Upper lobe of left lung (tissue), 6 donors: ENCODE data around the gene AEBP2. TPM values are rescaled to one million over a fixed set of nuclear protein-coding genes. Genes with fewer than 3 reads are reported as not detected.

Experiments
- ATAC-seq, 2 donors: fragments of 200-7000 bp; cut with Tn5 transposase; one replicate each; pipeline ENCODE4 v1.9.1; 2022; ENCODE audit warnings: mild to moderate bottlenecking in 2 of 2, moderate library complexity in 2 of 2; ENCODE audit not compliant: low FRiP score in 2 of 2
- DNase-seq, 2 donors: peaks; one replicate each; pipeline ENCODE4 v3.0.0-alpha.2; 2019 to 2020
- H3K27ac ChIP-seq, 4 donors: fragments of 200-600 bp; sonication (generic); one replicate each; pipeline ENCODE4 v1.5.1; 2016 to 2019
- H3K27me3 ChIP-seq, 4 donors: fragments of 200-600 bp; sonication (generic); one replicate each; pipeline ENCODE4 v1.5.1; 2017 to 2019
- H3K36me3 ChIP-seq, 4 donors: fragments of 200-600 bp; sonication (generic); one replicate each; pipeline ENCODE4 v1.5.1; 2016 to 2019
- H3K4me1 ChIP-seq, 4 donors: fragments of 200-600 bp; sonication (generic); one replicate each; pipeline ENCODE4 v1.5.1; 2018 to 2019
- H3K4me3 ChIP-seq, 4 donors: fragments of 200-600 bp; sonication (generic); one replicate each; pipeline ENCODE4 v1.5.1; 2017 to 2019; ENCODE audit warnings: mild to moderate bottlenecking in 2 of 4, moderate library complexity in 1 of 4
- H3K9me3 ChIP-seq, 4 donors: fragments of 200-600 bp; sonication (generic); one replicate each; pipeline ENCODE4 v1.5.1; 2018 to 2019
- EP300 ChIP-seq, 4 donors: sonication (generic); formaldehyde crosslinking; IDR thresholded peaks; one replicate each; pipeline ENCODE4 v1.5.1; 2017; ENCODE audit warnings: antibody characterized with exemption in 4 of 4, control low read depth in 2 of 4
- POLR2A ChIP-seq, 4 donors: fragments of 450-650 bp; IDR thresholded peaks; one replicate each; pipeline ENCODE4 v1.5.1; 2016 to 2017; ENCODE audit warnings: antibody characterized with exemption in 4 of 4, mild to moderate bottlenecking in 2 of 4
- POLR2AphosphoS5 ChIP-seq, 2 donors: sonication (generic); formaldehyde crosslinking; IDR thresholded peaks; one replicate each; pipeline ENCODE4 v1.5.1; 2017; ENCODE audit warnings: antibody characterized with exemption in 2 of 2
- WGBS, 2 donors: methylation state at CpG; one replicate each; pipeline ENCODE4 v1.1.5; 2017 to 2018; 5-methylcytosine and 5-hydroxymethylcytosine counted together
- total RNA-seq, 6 donors: library from RNA; depleted of rRNA in 4 of 6; stranded (reverse); fragments of >200 nt in 4 of 6; gene quantifications; one replicate each; pipeline versions ENCODE4 v1.1.0 to v1.2.1, GENCODE V29; 2016 to 2021
- TF ChIP-seq, protein P1 (sequence below), 6 experiments: fragments of 450-650 bp in 4 of 6; fragments of 200-600 bp in 2 of 6; sonication (generic) in 2 of 6; IDR thresholded peaks; one replicate each; pipeline ENCODE4 v1.5.1; 2016 to 2019; ENCODE audit warnings: antibody characterized with exemption in 6 of 6
- donor health status: DM: no; HTN: no; CAD: no; lungs with moderate emphysema.
- donor health status: DM: no; HTN: yes; CAD: no; lungs with severe emphysema.

Gene AEBP2
- total RNA-seq, 6 donors from 2014 or later, result 27.7 to 73.9 (median 40.6) TPM

DNA sequence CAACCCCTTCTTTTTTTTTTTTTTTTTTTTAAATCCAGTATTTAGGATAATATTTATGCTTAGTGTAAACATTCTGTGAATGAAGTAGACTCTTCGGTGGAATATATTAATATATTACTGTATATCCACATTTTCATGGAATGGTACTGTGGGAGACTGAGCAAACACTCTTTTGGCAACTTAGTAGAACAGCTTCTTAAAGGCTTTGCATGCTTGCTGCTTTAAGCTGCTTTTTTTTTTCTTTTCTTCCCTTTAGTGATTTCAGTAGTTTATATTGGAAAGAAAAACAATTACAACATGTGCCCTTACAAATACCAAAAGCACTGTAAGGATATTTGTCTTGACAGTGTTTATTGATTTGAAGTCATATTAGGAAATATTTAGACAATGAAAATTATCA, 78.9 kb downstream of the AEBP2 start:
- Histone ChIP-seq H3K4me1 (peaks cover 0 to 12% (median 5%) of the 10 kb centered on the region in 4 donors), H3K4me3 (no peak overlapping the region), H3K27ac (no peak overlapping the region), H3K36me3 (peaks cover 0 to 31% (median 2%) of the 10 kb centered on the region in 4 donors), H3K27me3 (no peaks in the 10 kb centered on the region), H3K9me3 (no peaks in the 10 kb centered on the region)
- ATAC-seq, result no peak
- TF ChIP-seq POLR2AphosphoS5 (IDR thresholded peaks at IDR 0.05), result no peak
- TF ChIP-seq, protein P1, sequence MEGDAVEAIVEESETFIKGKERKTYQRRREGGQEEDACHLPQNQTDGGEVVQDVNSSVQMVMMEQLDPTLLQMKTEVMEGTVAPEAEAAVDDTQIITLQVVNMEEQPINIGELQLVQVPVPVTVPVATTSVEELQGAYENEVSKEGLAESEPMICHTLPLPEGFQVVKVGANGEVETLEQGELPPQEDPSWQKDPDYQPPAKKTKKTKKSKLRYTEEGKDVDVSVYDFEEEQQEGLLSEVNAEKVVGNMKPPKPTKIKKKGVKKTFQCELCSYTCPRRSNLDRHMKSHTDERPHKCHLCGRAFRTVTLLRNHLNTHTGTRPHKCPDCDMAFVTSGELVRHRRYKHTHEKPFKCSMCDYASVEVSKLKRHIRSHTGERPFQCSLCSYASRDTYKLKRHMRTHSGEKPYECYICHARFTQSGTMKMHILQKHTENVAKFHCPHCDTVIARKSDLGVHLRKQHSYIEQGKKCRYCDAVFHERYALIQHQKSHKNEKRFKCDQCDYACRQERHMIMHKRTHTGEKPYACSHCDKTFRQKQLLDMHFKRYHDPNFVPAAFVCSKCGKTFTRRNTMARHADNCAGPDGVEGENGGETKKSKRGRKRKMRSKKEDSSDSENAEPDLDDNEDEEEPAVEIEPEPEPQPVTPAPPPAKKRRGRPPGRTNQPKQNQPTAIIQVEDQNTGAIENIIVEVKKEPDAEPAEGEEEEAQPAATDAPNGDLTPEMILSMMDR (IDR thresholded peaks at IDR 0.05), result no peak
- TF ChIP-seq EP300 (IDR thresholded peaks at IDR 0.05), result no peak
- no peak for TF ChIP-seq POLR2A (IDR thresholded peaks at IDR 0.05)
- DNase-seq, result no peak
- 33 to 45% methylated on average over 1 of the region's 1 CpG for WGBS, 2 donors

- Histone ChIP-seq H3K27me3 (no peaks in the 10 kb centered on the region), H3K4me3 (no peak overlapping the region), H3K9me3 (no peaks in the 10 kb centered on the region), H3K4me1 (peaks cover 0 to 12% (median 5%) of the 10 kb centered on the region in 4 donors), H3K36me3 (peaks cover 0 to 11% (median 0%) of the 10 kb centered on the region in 4 donors), H3K27ac (no peak overlapping the region)
- no peak for DNase-seq
- TF ChIP-seq POLR2AphosphoS5 (IDR thresholded peaks at IDR 0.05) (no peak), POLR2A (IDR thresholded peaks at IDR 0.05) (no peak), EP300 (IDR thresholded peaks at IDR 0.05) (no peak)
- TF ChIP-seq, protein P1 (IDR thresholded peaks at IDR 0.05), result no peak
- no peak for ATAC-seq
- 82 to 88% methylated on average over 5 of the region's 5 CpGs for WGBS, 2 donors
These were observed 81.5 kb downstream of the AEBP2 start for GRCh38 chr12:19520646-19521415.

- peaks cover 0 to 10% (median 3%) of the 10 kb centered on the region in 4 donors for H3K4me1 ChIP-seq
- H3K27me3 ChIP-seq, result no peaks in the 10 kb centered on the region
- ATAC-seq, result no peak
- no peak overlapping the region for H3K27ac ChIP-seq
- peaks cover 0 to 4% (median 0%) of the 10 kb centered on the region in 4 donors for H3K36me3 ChIP-seq
- H3K4me3 ChIP-seq, result no peak overlapping the region
- TF ChIP-seq POLR2AphosphoS5 (IDR thresholded peaks at IDR 0.05) (no peak), POLR2A (IDR thresholded peaks at IDR 0.05) (no peak), EP300 (IDR thresholded peaks at IDR 0.05) (no peak)
- TF ChIP-seq, protein P1 (IDR thresholded peaks at IDR 0.05), result no peak
- WGBS, 2 donors, result 79 to 89% methylated on average over 7 of the region's 7 CpGs
- DNase-seq, result no peak
- no peaks in the 10 kb centered on the region for H3K9me3 ChIP-seq
These were observed 86.0 kb downstream of the AEBP2 start for GRCh38 chr12:19525274-19525673.

GRCh38 chr12:19527866-19528265, 88.6 kb downstream of the AEBP2 start:
- no peak for TF ChIP-seq POLR2AphosphoS5 (IDR thresholded peaks at IDR 0.05)
- TF ChIP-seq EP300 (IDR thresholded peaks at IDR 0.05), result no peak
- no peak for TF ChIP-seq POLR2A (IDR thresholded peaks at IDR 0.05)
- TF ChIP-seq, protein P1 (IDR thresholded peaks at IDR 0.05), result no peak
- no peak for DNase-seq
- 65 to 74% methylated on average over 3 of the region's 3 CpGs for WGBS, 2 donors
- no peak overlapping the region for H3K27ac ChIP-seq
- no peaks in the 10 kb centered on the region for H3K9me3 ChIP-seq
- peaks cover 0 to 14% (median 3%) of the 10 kb centered on the region in 4 donors for H3K4me1 ChIP-seq
- ATAC-seq, result no peak
- H3K36me3 ChIP-seq, result peaks cover 0 to 1% (median 0%) of the 10 kb centered on the region in 4 donors
- no peak overlapping the region for H3K4me3 ChIP-seq
- no peaks in the 10 kb centered on the region for H3K27me3 ChIP-seq
